HT1080 (cell line): ENCODE data around the gene RBFA. TPM values are rescaled to one million over a fixed set of nuclear protein-coding genes. Genes with fewer than 3 reads are reported as not detected.

Experiments used
- DNase-seq: peaks from one replicate; pipeline ENCODE4 v3.0.0-alpha.2; 2015; ENCODE audit warnings: low read depth
- total RNA-seq: library from RNA; depleted of rRNA; stranded (reverse); fragments of >200 nt; shearing (Covaris generic); gene quantifications from 2 replicates; pipeline ENCODE4 v1.2.3, GENCODE V29; 2014; rRNA removed

RBFA gene
- total RNA-seq, 1 experiment from 2014 or later, result 63.4 TPM

GRCh38 chr18:80074183-80074582 lies 39.9 kb downstream of the RBFA start:
- DNase-seq, result no peak

GRCh38 chr18:80074697-80075096 lies 40.5 kb downstream of the RBFA start:
- no peak for DNase-seq

GRCh38 chr18:80075940-80076339 lies 41.7 kb downstream of the RBFA start:
- DNase-seq, result no peak

- DNase-seq, result no peak
Measured at GRCh38 chr18:80076379-80076778, 42.1 kb downstream of the RBFA start.

- no peak for DNase-seq
Measured at GRCh38 chr18:80077873-80078272, 43.6 kb downstream of the RBFA start.

Other genes with a start within 250 kb of the RBFA start
- gene KCNG2, start 236.5 kb upstream of the RBFA start, total RNA-seq, result not detected in 2 replicates
- gene SLC66A2, start 82.8 kb upstream of the RBFA start, total RNA-seq, result 39.3 and 45.8 TPM in 2 replicates
- gene HSBP1L1, start 69.8 kb upstream of the RBFA start, total RNA-seq, result not detected in 2 replicates
- gene TXNL4A, start 45.9 kb upstream of the RBFA start, total RNA-seq, result 163 and 170 TPM in 2 replicates
- 23.0 and 23.7 TPM in 2 replicates for gene ADNP2, start 74.8 kb downstream of the RBFA start, total RNA-seq
- 3.3 and 3.9 TPM in 2 replicates for gene PARD6G, start 213.1 kb downstream of the RBFA start, total RNA-seq